ENCODE results near the gene SIGLEC5.
"Not testable (repeated sequence)": the region's sequence is repeated elsewhere in the genome, so short reads cannot be mapped to it uniquely, and the experiment has no call there.

Gene SIGLEC5

GRCh38 chr19:51630315-51630714 lies at the start of gene SIGLEC5:
TSS of gene SIGLEC5 (minus strand) at chr19:51630401. CDS start at chr19:51630335, 66 bp downstream.
- not testable (repeated sequence) for DNase-seq

DNA sequence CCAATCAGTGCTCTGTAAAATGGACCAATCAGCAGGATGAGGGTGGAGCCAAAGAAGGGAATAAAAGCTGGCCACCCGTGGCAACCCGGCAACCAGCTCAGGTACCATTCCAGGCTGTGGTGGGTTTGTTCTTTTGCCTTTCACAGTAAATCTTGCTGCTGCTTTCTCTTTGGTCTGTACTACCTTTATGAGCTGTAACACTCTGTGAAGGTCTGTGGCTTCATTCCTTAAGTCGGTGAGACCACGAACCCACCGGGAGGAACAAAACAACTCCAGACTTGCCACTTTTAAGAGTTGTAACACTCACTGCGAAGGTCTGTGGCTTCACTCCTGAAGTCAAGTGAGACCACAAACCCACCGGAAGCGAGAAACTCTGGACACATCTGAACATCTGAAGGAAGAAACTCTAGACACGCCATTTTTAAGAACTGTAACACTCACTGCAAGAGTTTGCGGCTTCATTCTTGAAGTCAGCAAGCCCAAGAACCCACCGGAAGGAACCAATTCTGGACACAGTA lies 46.4 kb upstream of the SIGLEC5 start:
- DNase-seq: no peak

- DNase-seq: not testable (repeated sequence)
Measured at GRCh38 chr19:51675911-51676565, 45.8 kb upstream of the SIGLEC5 start.

DNA sequence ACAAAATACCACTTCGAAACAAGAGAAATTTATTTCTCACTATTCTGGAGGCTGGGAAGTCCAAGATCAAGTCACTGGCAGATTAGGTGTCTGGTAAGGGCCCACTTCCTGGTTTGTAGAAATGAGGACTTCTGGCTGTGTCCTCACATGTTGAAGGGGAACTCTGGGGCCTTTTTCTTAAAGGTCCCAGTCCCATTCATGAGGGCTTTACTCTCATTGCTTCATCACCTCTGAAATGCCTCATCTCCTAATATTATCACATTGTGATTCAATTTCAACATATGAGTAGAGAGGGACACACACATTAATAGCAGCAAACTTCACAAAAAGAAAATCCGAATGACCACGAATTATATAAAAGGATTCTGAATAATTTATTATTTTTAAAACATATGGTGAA lies 38.0 kb upstream of the SIGLEC5 start:
- no peak for DNase-seq

DNA sequence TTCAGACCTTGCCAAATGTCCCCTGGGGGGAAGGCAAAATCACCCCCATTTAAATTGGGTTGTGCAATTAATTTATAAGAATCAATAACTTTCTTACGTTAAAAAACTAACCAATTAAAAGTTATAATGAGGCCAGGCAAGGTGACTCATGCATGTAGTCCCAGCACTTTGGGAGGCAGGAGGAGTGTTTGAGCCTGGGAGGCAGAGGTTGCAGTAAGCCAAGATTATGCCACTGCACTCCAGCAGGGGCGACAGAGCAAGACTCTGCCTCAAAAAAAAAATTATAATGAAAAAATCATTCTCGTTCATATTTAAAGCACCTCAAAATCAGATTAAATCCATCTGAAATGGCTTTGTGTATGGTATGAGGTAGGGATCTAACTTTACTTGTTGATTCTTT lies 34.8 kb upstream of the SIGLEC5 start:
- DNase-seq: no peak

DNA sequence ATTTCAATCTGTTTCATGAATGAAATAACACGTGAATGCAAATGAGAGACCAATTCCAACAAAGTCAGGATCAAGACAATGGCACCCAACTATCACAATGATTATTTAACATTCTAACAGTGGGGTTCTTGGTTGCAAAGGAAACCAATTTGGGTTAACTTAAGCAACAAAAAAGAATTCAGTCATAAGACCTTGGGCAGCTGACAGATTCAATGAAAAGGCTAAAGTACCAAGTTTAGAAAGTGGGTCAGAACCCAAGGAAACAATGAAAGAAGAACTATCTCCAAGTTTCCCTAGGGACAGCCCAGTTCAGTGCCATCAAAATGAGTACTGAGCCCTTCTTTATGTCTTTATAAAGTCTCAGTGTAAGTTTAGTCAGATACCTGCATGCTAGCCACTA lies 33.9 kb upstream of the SIGLEC5 start:
- no peak for DNase-seq

DNA sequence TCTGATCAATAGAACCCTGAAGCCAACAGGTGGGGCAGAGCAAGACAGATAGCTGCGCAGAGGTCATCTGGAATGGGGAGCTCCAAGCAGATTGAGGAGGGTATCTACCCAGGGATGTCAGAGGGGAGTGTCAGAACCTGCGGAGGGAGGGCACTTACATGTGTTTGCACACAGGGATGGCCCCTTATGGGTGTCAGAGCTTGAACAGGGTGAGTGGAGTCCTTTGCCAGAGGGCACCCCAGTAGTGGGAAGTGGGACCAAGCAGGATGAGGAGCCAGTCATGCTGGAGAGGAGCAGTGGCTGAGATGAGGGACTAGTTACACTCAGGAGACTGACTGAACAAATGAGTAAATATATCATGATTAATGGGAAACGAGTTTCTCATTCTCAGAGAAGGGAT lies 33.4 kb upstream of the SIGLEC5 start:
- DNase-seq: no peak

DNA sequence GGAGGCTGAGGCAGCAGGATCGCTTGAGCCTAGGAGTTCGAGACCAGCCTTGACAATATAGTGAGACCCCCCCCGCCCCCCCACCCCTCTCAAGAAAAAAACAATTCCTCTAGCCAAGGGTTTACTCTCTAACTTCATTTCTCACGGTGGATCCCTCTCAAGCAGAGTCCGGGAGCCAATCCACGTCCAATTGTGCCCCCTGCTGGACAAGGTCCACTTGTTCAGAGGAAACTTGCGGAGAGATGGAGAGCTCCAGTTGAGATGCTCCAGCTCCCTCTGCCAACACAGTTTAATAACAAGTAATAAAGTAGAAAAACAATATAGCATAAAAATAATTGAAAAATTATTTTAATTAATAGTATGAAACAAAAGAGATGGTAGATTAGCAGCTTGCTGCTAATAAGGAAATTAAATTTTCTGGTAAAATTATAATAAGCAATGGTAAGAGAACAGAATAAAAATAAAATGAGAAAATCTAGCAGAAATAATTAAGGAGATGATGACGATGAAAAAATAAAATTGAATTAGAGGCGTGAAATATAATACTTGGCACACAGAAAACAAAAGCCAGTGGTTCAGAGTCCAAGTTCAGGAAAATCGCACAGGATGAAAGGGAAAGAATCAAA lies 30.9 kb upstream of the SIGLEC5 start:
- DNase-seq: peak; percentile 35

GRCh38 chr19:51654783-51655182 lies 24.6 kb upstream of the SIGLEC5 start:
- DNase-seq: no peak

- DNase-seq: no peak
Measured at GRCh38 chr19:51653162-51653561, 23.0 kb upstream of the SIGLEC5 start.

DNA sequence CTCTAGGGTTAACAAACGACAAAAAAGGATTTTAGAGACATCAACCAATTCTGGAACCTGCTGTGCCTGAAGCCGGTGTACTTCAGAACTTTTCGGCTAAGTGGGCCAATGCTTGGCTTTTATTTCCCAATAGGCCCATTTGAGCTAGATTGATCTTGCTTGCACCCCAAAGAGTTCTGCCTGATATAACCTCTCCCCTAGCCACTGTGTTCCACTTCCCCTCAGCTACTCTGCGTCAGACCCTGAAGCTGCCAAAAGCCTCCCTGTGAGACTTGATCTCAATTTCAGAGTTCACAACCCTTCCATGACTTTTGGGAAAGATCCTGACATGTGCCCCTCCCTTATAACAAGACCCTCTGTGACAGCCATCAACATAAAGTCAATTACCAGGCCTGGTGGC lies 22.1 kb upstream of the SIGLEC5 start:
- no peak for DNase-seq

DNA sequence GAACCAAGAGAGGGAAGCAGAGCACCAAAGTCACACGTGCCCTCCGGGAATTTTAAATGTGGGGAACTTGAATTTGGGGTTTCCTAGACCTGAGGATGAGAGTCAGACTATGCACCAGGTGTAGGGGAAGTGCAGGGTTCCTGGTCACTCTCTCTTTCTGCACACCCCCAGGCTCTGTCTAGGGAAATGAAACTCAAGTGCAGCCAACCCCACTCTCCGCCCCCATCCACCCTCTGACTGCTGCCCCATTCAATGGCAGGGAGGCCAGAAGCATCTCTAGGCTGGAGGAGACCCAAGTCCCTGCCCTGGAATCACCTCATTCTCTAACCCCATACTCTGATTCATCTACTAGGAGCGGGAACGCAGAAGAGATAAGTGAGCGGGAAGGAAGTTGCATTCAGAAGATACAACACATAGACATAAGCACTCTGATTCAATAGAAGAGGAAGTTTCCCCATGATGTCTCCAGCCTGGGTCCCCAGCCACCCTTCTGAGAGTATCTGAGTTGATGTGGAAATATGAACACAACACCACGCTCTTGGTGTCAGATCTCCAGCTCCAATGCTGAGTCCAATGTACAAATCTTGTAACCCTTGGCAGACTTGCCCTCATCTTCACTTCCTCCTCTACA lies 21.1 kb upstream of the SIGLEC5 start:
- DNase-seq: peak; percentile 2

- DNase-seq: no peak
Measured at GRCh38 chr19:51647318-51647717, 17.1 kb upstream of the SIGLEC5 start.

DNA sequence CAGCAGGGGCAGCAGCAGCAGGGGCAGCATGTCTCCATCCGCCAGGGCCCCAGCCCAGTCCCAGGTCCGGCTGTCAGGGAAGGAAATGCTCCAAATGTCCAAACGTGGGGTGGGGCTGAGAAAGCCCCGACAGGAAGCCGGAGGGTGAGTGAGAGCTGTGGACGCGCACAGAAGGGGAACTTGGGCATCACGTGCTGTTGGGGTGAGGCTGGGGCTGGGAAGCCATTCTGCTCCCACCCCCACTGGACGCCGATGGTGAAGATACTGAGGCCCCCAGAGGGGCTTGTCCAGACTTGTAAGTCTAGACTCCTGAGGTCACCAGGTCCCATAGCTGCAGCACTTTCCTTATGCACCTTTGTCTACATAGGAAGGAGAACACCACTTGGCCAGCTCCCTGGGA lies 16.5 kb upstream of the SIGLEC5 start, which contains the start of gene SIGLEC14:
SIGLEC14 (minus strand) TSS at position 96 of the 400 bp plus-strand sequence; CDS start at position 30, 66 bp downstream.
- DNase-seq: not testable (repeated sequence)

GRCh38 chr19:51644636-51645271 lies 14.6 kb upstream of the SIGLEC5 start:
- no peak for DNase-seq

GRCh38 chr19:51641648-51642047 lies 11.4 kb upstream of the SIGLEC5 start:
- DNase-seq: no peak

GRCh38 chr19:51640386-51640785 lies 10.2 kb upstream of the SIGLEC5 start:
- no peak for DNase-seq

DNA sequence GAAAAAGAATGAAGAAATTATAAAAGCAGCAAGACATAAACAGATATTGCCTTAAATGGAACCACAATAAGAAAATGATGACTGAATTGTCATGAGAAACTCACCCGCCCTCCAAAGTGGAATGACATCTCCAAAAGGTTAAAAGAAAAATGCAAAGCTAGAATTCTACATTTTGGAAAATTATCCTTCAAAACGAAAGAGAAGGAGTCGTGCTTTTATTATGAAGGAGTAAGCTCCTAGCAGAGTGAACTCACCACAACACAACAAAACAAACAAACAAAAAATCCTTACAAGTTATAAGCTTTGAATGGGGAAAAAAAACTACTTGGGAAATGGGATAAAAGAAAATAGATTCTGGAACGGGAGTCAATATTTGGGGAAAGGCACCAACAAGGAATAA lies 9.7 kb upstream of the SIGLEC5 start:
- no peak for DNase-seq

DNA sequence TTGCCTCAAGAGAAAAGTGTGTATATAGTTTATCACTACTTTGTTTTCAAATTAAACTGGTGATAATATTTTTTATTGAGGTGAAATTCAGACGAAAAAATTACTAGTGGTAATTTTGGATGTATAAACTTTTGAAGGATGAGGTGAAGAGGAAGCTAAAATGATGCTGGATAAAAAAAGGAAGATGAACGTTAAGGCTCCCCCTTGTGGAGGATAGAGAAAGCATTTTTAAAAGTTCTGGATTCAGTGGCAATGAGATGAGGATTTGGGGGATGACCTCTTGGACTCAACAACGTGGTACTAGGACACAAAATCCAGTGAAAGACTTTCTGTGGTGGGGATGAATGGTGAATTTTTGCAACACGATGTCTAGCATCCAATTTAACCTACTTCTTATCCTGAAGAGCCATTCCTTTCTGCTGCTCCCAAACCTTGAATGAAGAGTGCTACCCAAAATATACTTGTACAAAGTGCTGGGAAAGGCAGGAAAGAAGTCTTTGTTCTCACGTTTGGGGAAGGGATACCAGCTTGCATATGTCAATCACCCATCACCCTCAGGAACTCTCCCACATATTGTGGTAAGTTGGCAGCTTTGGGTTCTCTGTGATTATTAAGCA lies 7.3 kb upstream of the SIGLEC5 start:
- DNase-seq: no peak

DNA sequence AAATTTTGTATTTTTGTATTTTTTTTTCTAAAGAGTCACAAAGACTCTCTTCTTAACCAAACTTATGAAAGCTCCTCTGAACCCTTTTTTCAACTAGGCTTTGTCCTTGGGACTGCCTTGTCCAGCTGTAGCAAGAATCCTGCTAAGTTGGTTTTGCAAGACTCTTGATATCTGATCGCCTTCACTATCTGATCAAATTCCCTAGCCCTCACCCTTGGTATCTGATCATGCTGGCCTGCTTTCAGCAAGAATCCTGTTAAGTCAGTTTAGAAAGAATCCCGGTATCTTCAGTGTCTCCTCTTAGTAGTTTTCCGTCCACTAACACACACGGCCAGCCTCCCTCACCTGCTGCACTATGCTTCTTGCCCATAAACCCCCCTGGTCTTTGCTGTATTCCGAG lies 1.9 kb upstream of the SIGLEC5 start:
- DNase-seq: no peak

DNA sequence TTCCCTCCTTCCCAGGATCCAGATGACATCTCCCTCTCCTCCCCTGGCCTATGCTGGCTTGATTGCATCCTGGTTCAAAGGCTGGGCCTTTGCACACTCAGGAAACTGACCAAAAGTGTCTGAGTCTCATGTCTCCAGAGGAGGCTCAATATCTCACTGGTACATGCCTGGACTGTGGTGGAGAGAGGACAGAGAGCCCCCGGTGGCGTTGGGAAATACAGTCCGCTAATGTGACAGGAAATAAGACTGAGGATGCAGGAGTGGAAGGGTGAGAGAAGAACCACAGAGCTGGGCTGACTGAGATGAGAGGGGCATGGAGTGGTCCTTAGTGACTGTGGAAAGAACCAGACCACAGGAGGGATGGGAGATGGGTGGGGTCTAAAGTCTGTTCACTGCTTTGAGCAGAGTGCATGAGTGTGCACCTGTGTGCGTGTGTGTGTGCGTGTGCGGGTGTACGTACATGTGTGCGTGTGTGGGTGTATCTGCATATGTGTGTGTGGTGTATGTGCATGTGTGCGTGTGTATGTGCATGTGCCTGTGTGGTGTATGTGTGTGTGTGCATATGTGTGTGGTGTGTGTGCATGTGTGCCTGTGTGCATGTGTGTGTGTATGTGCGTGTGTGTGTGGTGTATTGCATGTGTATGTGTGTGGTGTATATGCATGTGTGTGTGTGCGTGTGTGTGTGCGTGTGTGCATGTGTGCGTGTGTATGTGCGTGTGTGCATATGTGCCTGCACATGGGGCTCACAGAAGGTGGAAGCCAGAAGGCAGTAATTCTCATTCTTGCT lies 1.9 kb downstream of the SIGLEC5 start:
- no peak for DNase-seq

DNA sequence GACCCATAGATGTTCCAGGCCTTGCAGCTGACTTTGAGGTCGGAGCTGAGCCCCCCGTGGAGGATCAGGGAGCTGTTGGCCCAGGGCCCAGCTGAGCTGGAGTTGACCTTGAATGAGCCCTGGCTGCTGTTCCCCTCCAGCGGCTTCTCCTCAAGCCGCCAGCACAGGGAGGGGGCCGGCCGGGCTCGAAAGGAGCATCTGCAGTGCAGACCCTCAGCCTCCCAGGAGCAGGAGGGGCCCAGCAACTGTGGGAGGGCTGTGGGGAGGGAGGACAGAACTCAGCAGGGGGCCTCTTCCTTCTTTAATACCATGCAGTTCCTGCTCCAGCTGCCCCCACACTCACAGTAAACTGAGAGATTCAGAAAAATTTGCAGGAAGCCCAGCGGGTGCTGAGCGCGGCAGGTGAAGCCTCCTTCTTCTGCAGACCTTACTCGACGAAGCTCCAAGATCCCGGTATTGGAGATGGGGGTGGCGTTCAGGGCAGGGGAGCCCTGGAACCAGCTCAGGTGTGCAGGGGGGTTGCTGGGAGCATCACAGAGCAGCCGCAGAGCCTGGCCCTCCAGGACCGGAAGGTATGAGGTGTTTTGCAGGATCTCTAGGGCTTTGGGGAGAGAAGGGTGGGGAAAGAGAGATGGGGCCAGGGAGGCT lies 2.6 kb downstream of the SIGLEC5 start:
- DNase-seq: no peak

All from CD4-positive, alpha-beta T cell treated with Interleukin-4 for 4 hours (primary cell).